K562 (cell line): Measurements from ENCODE around the gene FBN1. TPM values are rescaled to one million over a fixed set of nuclear protein-coding genes. Genes with fewer than 3 reads are reported as not detected.

Experiments
- ATAC-seq: fragments of 200-7000 bp; cut with Tn5 transposase; 3 replicates; pipeline ENCODE4 v1.9.1; 2020; ENCODE audit warnings: moderate library complexity
- BruUV-seq: library from RNA; stranded (reverse); fragments of 400-500 nt; replicated peaks from 2 replicates; lab custom pipeline; 2021; lab: Mats Ljungman, UMichigan
- CTCF ChIA-PET: fragments of 300-600 bp; formaldehyde crosslinking; extraction: SDS; loops from one replicate; lab custom pipeline; 2021; ENCODE audit warnings: low intra/inter-chr PET ratio; lab: Yijun Ruan, JAX
- POLR2A ChIA-PET: fragments of 300-600, 350-650 bp; sonication (Branson Sonifier 250); formaldehyde crosslinking; extraction: SDS; loops from one replicate; lab custom pipeline; 2021; ENCODE audit warnings: antibody characterized with exemption, inconsistent platforms; lab: Yijun Ruan, JAX
- DNase-seq, 4 experiments: peaks; one replicate each; pipeline versions ENCODE4 v3.0.0 to v3.0.0-alpha.2; 2011 to 2018; ENCODE audit warnings: low spot score in 3 of 4, mixed read lengths in 3 of 4; ENCODE audit errors: extremely low read depth in 1 of 4
- FAIRE-seq: peaks from 2 replicates; lab custom pipeline; 2011; peaks lifted over from hg19 to GRCh38; lab: Jason Lieb, UNC
- H2AFZ ChIP-seq: 2 replicates; pipeline ENCODE4 v1.6.0; 2011; ENCODE audit warnings: low read depth, low read length, control low read depth, inconsistent platforms
- H3K27ac ChIP-seq: fragments of 200-600 bp; 3 replicates; pipeline ENCODE4 v1.8.0; 2011; ENCODE audit warnings: low read depth, mild to moderate bottlenecking, control low read depth, inconsistent platforms, low read length, moderate library complexity, mixed read lengths; ENCODE audit errors: extremely low read depth
- H3K27me3 ChIP-seq, 2 experiments: fragments of 300-600 bp in 1 of 2; 2 replicates in 1 of 2; 3 replicates in 1 of 2; pipeline versions ENCODE4 v1.6.0 to v1.8.0; 2011; ENCODE audit warnings: inconsistent platforms in 2 of 2, low read length in 2 of 2, mild to moderate bottlenecking in 1 of 2, mixed read lengths in 1 of 2, moderate library complexity in 1 of 2; ENCODE audit not compliant: control insufficient read depth in 2 of 2, insufficient read depth in 2 of 2
- H3K36me3 ChIP-seq: fragments of 300-600 bp; 3 replicates; pipeline ENCODE4 v1.8.0; 2011; ENCODE audit warnings: mild to moderate bottlenecking, low read length, inconsistent platforms; ENCODE audit not compliant: control insufficient read depth, insufficient read depth
- H3K4me1 ChIP-seq, 2 experiments: fragments of 200-600 bp in 1 of 2; replicated peaks in 1 of 2; 2 replicates in 1 of 2; 3 replicates in 1 of 2; pipeline versions ENCODE4 v1.5.1 to v1.8.0; 2011; ENCODE audit warnings: inconsistent platforms in 2 of 2, low read length in 2 of 2, mild to moderate bottlenecking in 1 of 2, mixed read lengths in 1 of 2, moderate library complexity in 1 of 2; ENCODE audit not compliant: control insufficient read depth in 2 of 2, insufficient read depth in 2 of 2
- H3K4me2 ChIP-seq: 2 replicates; pipeline ENCODE4 v1.6.1; 2011; ENCODE audit warnings: low read length, control low read depth, inconsistent platforms, mixed read lengths; ENCODE audit not compliant: insufficient read depth
- H3K4me3 ChIP-seq: fragments of 200-600 bp; sonication (generic), shearing (Covaris generic); 2 replicates; pipeline ENCODE4 v1.5.1; 2016; ENCODE audit warnings: control low read depth, inconsistent platforms
- H3K79me2 ChIP-seq: fragments of 200-600 bp; 3 replicates; pipeline ENCODE4 v1.8.0; 2011; ENCODE audit warnings: low read length, inconsistent platforms; ENCODE audit not compliant: control insufficient read depth, insufficient read depth
- H3K9ac ChIP-seq, 2 experiments: 2 replicates each; pipeline versions ENCODE4 v1.6.0 to v1.6.1; 2011; ENCODE audit warnings: low read depth in 2 of 2, low read length in 2 of 2, control low read depth in 1 of 2, inconsistent platforms in 1 of 2, mild to moderate bottlenecking in 1 of 2, mixed read lengths in 1 of 2; ENCODE audit not compliant: insufficient read depth in 1 of 2
- H3K9me1 ChIP-seq: one replicate; pipeline ENCODE4 v1.6.0; 2011; ENCODE audit warnings: inconsistent platforms, mild to moderate bottlenecking, low read length, moderate library complexity; ENCODE audit not compliant: control insufficient read depth, insufficient read depth
- H3K9me3 ChIP-seq: replicated peaks from 2 replicates; pipeline ENCODE4 v1.5.1; 2011; ENCODE audit warnings: low read depth, low read length, inconsistent platforms; ENCODE audit not compliant: control insufficient read depth, insufficient read depth
- H4K20me1 ChIP-seq: replicated peaks from 2 replicates; pipeline ENCODE4 v1.6.1; 2011; ENCODE audit warnings: low read length, inconsistent platforms, mixed read lengths; ENCODE audit not compliant: control insufficient read depth, insufficient read depth
- BRCA1 ChIP-seq, 2 experiments: fragments of 450-650 bp in 1 of 2; sonication (generic) in 1 of 2; formaldehyde crosslinking in 1 of 2; IDR thresholded peaks; 2 replicates each; pipeline versions ENCODE4 v1.5.0 to v1.6.1; 2017 to 2020; ENCODE audit warnings: mild to moderate bottlenecking in 1 of 2, missing genetic modification reagents in 1 of 2
- BRF1 ChIP-seq: IDR thresholded peaks from 3 replicates; pipeline ENCODE4 v1.6.1; 2011; ENCODE audit warnings: borderline replicate concordance, mild to moderate bottlenecking; ENCODE audit not compliant: insufficient read length; ENCODE audit errors: extremely low read depth
- ESRRB ChIP-seq: fragments of 250-450 bp; sonication (Bioruptor Pico); IDR thresholded peaks from 2 replicates; pipeline ENCODE4 v1.5.0; 2020; ENCODE audit warnings: mild to moderate bottlenecking, moderate library complexity, borderline replicate concordance
- FOSL1 ChIP-seq: fragments of 200-800 bp; sonication (Bioruptor generic); conservative IDR thresholded peaks from 2 replicates; pipeline ENCODE4 v1.6.1; 2016; ENCODE audit warnings: missing genetic modification characterization, missing compliant biosample characterization
- HDGF ChIP-seq: fragments of 450-650 bp; IDR thresholded peaks from 2 replicates; pipeline ENCODE4 v1.6.1; 2016
- NFATC3 ChIP-seq: fragments of 450-650 bp; IDR thresholded peaks from 2 replicates; pipeline ENCODE4 v1.6.1; 2017; ENCODE audit warnings: mild to moderate bottlenecking
- NR4A1 ChIP-seq, 2 experiments: fragments of 250-450 bp in 1 of 2; fragments of 450-650 bp in 1 of 2; sonication (Bioruptor Pico) in 1 of 2; IDR thresholded peaks; 2 replicates each; pipeline versions ENCODE4 v1.4.0 to v1.6.1; 2016 to 2020; ENCODE audit warnings: mild to moderate bottlenecking in 2 of 2, missing compliant biosample characterization in 1 of 2, missing genetic modification characterization in 1 of 2, moderate library complexity in 1 of 2
- PPARD ChIP-seq: fragments of 250-450 bp; sonication (Bioruptor Pico); IDR thresholded peaks from 2 replicates; pipeline ENCODE4 v1.8.0; 2022; ENCODE audit warnings: inconsistent platforms, mild to moderate bottlenecking, moderate library complexity
- PRPF4 ChIP-seq: fragments of 200-400 bp; formaldehyde crosslinking; IDR thresholded peaks from one replicate; pipeline ENCODE4 v1.6.1; 2017; ENCODE audit warnings: low read length, low read depth, mild to moderate bottlenecking; ENCODE audit not compliant: insufficient read depth, poor library complexity, severe bottlenecking
- TFAP4 ChIP-seq: sonication (generic); formaldehyde crosslinking; IDR thresholded peaks from 2 replicates; pipeline ENCODE4 v1.8.0; 2022; ENCODE audit warnings: missing genetic modification reagents, mild to moderate bottlenecking, moderate library complexity, borderline replicate concordance
- WGBS: fragments of 100-300 bp; shearing (Covaris generic); methylation state at CpG from one replicate; pipeline ENCODE4 v1.1.6; 2016; ENCODE audit warnings: low coverage, mixed read lengths; ENCODE audit not compliant: insufficient coverage; ENCODE audit errors: missing lambda C conversion rate; 5-methylcytosine and 5-hydroxymethylcytosine counted together
- in situ Hi-C: fragments of 300-500 bp; cut with MboI; formaldehyde crosslinking; loops from 4 replicates; pipeline ENCODE4 v1.15.0; 2018; ENCODE audit warnings: inconsistent platforms, mixed read lengths
- intact Hi-C: fragments of 100-400 bp; cut with micrococcal nuclease; formaldehyde crosslinking; loops from 2 replicates; pipeline ENCODE4 v1.14.2; 2022
- polyA plus RNA-seq, 8 experiments: library from polyadenylated mRNA; depleted of rRNA in 4 of 8; stranded (reverse) in 5 of 8; unstranded in 3 of 8; fragments of >200 nt; fragmentation: Nextera tagmentation in 2 of 8; fragmentation: Illumina TruSeq in 1 of 8; extraction: Ambion mirVana in 2 of 8; extraction: Trizol in 1 of 8; gene quantifications; 2 replicates each; pipeline versions ENCODE4 v1.2.1 to v1.2.3, GENCODE V29; 2011 to 2014; ENCODE audit warnings: inconsistent platforms in 1 of 8, missing spikeins in 1 of 8
- total RNA-seq, 7 experiments: library from RNA; depleted of rRNA in 6 of 7; stranded (reverse); fragments of >200 nt in 6 of 7; fragmentation: Illumina TruSeq in 2 of 7; extraction: Trizol in 2 of 7; gene quantifications; 2 replicates each; pipeline versions ENCODE4 v1.2.1 to v1.2.3, GENCODE V29; 2011 to 2021; ENCODE audit warnings: low replicate concordance in 1 of 7
- TF ChIP-seq, protein P1 (sequence below): fragments of 450-650 bp; formaldehyde crosslinking; IDR thresholded peaks from 2 replicates; pipeline ENCODE4 v1.4.0; 2020; ENCODE audit warnings: mild to moderate bottlenecking, moderate library complexity

Gene FBN1
- total and polyA plus RNA-seq, 9 of the 15 experiments (the other 6 are each of a cell fraction or from before 2014, with no cell fraction given), result 0.15 to 1.2 (median 0.60) TPM

- intact Hi-C loops, result no loop called here
- H3K36me3 ChIP-seq, result no peaks in the 10 kb centered on the region
- no peaks in the 10 kb centered on the region for H3K4me1 ChIP-seq
- H3K79me2 ChIP-seq, result no peaks in the 10 kb centered on the region
- no peaks in the 10 kb centered on the region for H3K9me1 ChIP-seq
- in situ Hi-C loops, result no loop called here
- WGBS, result 0% methylated on average over 1 of the region's 1 CpG
- H3K4me2 ChIP-seq, result no peak overlapping the region
- TF ChIP-seq FOSL1 (tag), result 0 out of 2 replicates have a peak, but pooled peaks have one; percentile 13
- no peak for TF ChIP-seq HDGF
- no peaks in the 10 kb centered on the region; a peak in 1 of 5 replicates for H3K27me3 ChIP-seq
- H4K20me1 ChIP-seq, result no peaks in the 10 kb centered on the region
- H3K9me3 ChIP-seq, result no peaks in the 10 kb centered on the region
- BruUV-seq, result no TSS peak
- no peak for DNase-seq
- H3K4me3 ChIP-seq, result no peak overlapping the region
- no peak overlapping the region for H3K27ac ChIP-seq
- H3K9ac ChIP-seq, result no peak overlapping the region
- no peak overlapping the region for H2AFZ ChIP-seq
- CTCF ChIA-PET, result no interaction called here
- no peak for FAIRE-seq
- POLR2A ChIA-PET, result interaction anchor here (1.4 kb wide), 1 partner anchor 13 kb away, joined by 3 read pairs; no protein-coding TSS in a partner anchor
- ATAC-seq, result no peak
Observed at GRCh38 chr15:48447657-48448056, 197.9 kb downstream of the FBN1 start.

- no peak overlapping the region for H3K4me2 ChIP-seq
- H3K36me3 ChIP-seq, result no peaks in the 10 kb centered on the region
- intact Hi-C loops, result no loop called here
- ChIA-PET POLR2A (interaction anchor here (1.4 kb wide), 1 partner anchor 14 kb away, joined by 3 read pairs; no protein-coding TSS in a partner anchor), CTCF (no interaction called here)
- H4K20me1 ChIP-seq, result no peaks in the 10 kb centered on the region
- BruUV-seq, result no TSS peak
- H3K27ac ChIP-seq, result no peak overlapping the region
- in situ Hi-C loops, result no loop called here
- H3K4me3 ChIP-seq, result no peak overlapping the region
- FAIRE-seq, result no peak
- no peak overlapping the region for H3K9ac ChIP-seq
- no peaks in the 10 kb centered on the region for H3K9me1 ChIP-seq
- no peaks in the 10 kb centered on the region for H3K9me3 ChIP-seq
- no peaks in the 10 kb centered on the region for H3K4me1 ChIP-seq
- H2AFZ ChIP-seq, result no peak overlapping the region
- TF ChIP-seq ESRRB (no peak), TFAP4 (CRISPR knock-in tag) (no peak), BRCA1 (IDR thresholded peaks at IDR 0.05) (no peak), BRCA1 (CRISPR knock-in tag; IDR thresholded peaks at IDR 0.05) (no peak), PPARD (no peak), BRF1 (no peak), NR4A1 (CRISPR knock-in tag; IDR thresholded peaks at IDR 0.05) (no peak), NR4A1 (tag; IDR thresholded peaks at IDR 0.05) (no peak), NFATC3 (no peak), PRPF4 (no peak)
- TF ChIP-seq, protein P1, sequence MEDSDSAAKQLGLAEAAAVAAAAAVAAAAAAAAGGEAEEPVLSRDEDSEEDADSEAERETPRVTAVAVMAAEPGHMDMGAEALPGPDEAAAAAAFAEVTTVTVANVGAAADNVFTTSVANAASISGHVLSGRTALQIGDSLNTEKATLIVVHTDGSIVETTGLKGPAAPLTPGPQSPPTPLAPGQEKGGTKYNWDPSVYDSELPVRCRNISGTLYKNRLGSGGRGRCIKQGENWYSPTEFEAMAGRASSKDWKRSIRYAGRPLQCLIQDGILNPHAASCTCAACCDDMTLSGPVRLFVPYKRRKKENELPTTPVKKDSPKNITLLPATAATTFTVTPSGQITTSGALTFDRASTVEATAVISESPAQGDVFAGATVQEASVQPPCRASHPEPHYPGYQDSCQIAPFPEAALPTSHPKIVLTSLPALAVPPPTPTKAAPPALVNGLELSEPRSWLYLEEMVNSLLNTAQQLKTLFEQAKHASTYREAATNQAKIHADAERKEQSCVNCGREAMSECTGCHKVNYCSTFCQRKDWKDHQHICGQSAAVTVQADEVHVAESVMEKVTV (CRISPR knock-in tag), result no peak
- no peak for ATAC-seq
- DNase-seq, result no peak
- no peaks in the 10 kb centered on the region for H3K79me2 ChIP-seq
- 0% methylated on average over 1 of the region's 1 CpG for WGBS
- H3K27me3 ChIP-seq, result no peaks in the 10 kb centered on the region; a peak in 1 of 5 replicates
Observed at GRCh38 chr15:48447058-48447457, 198.5 kb downstream of the FBN1 start.
